H1 (cell line): ENCODE results near the gene MEX3C. TPM values are rescaled to one million over a fixed set of nuclear protein-coding genes. Genes with fewer than 3 reads are reported as not detected.

Source experiments
- ASH2L ChIP-seq: fragments of 200-600, 300-600 bp; sonication (generic); IDR thresholded peaks from one replicate; pipeline ENCODE4 v1.7.1; 2017; ENCODE audit warnings: low read length
- CBX8 ChIP-seq: fragments of 300-800, 300-1000 bp; sonication (generic); IDR thresholded peaks from 2 replicates; pipeline ENCODE4 v1.7.1; 2016; ENCODE audit warnings: low read depth, low read length, borderline replicate concordance
- NRF1 ChIP-seq: IDR thresholded peaks from 2 replicates; pipeline ENCODE4 v1.6.1; 2011; ENCODE audit warnings: mild to moderate bottlenecking, low read depth, low read length, improper control_type of control experiment
- polyA plus RNA-seq, 7 experiments: library from polyadenylated mRNA; depleted of rRNA in 3 of 7; stranded (reverse) in 5 of 7; unstranded in 2 of 7; fragments of >200 nt in 5 of 7; fragments of 200-250 nt in 2 of 7; gene quantifications; 1 replicate in 5 of 7; 2 replicates in 1 of 7; 4 replicates in 1 of 7; pipeline versions ENCODE4 v1.2.1 to v1.2.3, GENCODE V29; 2011 to 2013; ENCODE audit warnings: missing spikeins in 2 of 7, mixed read lengths in 2 of 7
- total RNA-seq: library from RNA; stranded (reverse); fragmentation: NEBNext Ultra II Directional; extraction: Animal tissue kit (Norgen Biotek cat#: 25700); gene quantifications from 2 replicates; pipeline ENCODE4 v1.2.1, GENCODE V29; 2021
- TF ChIP-seq, protein P1 (sequence below): IDR thresholded peaks from 2 replicates; pipeline ENCODE4 v1.6.1; 2012; ENCODE audit warnings: inconsistent platforms

The MEX3C gene
- total and polyA plus RNA-seq, 2 of the 8 experiments (the other 6 are each of a cell fraction or from before 2014, with no cell fraction given), result 48.2 to 103 TPM

DNA sequence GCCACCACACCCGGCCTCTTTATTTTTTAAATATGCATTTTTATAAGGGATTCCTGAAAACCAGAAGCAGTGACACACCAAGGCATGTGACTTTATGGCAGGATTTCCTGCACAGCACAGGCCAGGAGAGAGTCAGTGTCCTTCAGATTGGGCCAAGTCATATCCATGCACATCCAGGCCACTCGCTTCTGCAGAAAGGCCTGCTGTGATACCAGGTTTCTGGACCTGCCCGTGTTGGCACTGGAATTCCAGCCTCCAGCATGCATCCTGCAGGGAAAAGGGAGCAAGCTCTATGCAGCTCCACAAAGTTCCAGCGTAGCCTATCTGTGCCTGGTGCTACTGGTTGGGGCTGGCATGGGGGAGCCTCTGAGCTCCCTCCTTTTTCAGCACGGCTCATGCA lies 36.8 kb downstream of the MEX3C start (continued):
- TF ChIP-seq CBX8 (no peak), NRF1 (no peak), ASH2L (no peak)
- TF ChIP-seq, protein P1, sequence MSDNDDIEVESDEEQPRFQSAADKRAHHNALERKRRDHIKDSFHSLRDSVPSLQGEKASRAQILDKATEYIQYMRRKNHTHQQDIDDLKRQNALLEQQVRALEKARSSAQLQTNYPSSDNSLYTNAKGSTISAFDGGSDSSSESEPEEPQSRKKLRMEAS, result no peak
